RPMI7951 (cell line): ENCODE results near the gene PRKCA. TPM values are rescaled to one million over a fixed set of nuclear protein-coding genes. Genes with fewer than 3 reads are reported as not detected.
A peak's percentile ranks its signal among the peaks of the same experiment; 100 is the strongest.
"Not testable (repeated sequence)": the region's sequence is repeated elsewhere in the genome, so short reads cannot be mapped to it uniquely, and the experiment has no call there.

ENCODE experiments used
- DNase-seq: peaks from one replicate; pipeline ENCODE4 v3.0.0-alpha.2; 2012; ENCODE audit warnings: low read depth
- total RNA-seq: library from RNA; depleted of rRNA; stranded (reverse); fragments of >200 nt; shearing (Covaris generic); gene quantifications from 2 replicates; pipeline ENCODE4 v1.2.3, GENCODE V29; 2014

Gene PRKCA
- total RNA-seq, 1 experiment from 2014 or later, result 11.9 TPM

DNA sequence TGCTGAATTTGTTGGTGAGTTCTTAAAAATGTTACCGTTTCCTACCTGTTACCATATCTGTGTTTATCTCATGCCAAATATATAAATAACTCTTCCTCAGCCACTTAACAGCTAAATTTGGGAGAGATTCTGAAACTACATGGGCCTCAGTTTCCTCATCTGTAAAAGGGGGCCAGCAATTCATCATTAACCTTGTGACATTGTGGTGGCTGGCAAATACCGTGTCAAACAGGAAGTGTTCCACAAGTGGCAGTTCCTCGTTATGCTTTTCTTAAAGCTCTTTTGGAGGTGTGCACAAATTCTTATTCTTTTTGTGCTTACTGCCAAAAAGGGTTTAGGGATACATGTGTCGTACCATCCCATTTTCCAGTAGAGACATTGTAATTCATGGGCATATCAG is 312.1 kb downstream of the PRKCA start:
- no peak for DNase-seq

DNA sequence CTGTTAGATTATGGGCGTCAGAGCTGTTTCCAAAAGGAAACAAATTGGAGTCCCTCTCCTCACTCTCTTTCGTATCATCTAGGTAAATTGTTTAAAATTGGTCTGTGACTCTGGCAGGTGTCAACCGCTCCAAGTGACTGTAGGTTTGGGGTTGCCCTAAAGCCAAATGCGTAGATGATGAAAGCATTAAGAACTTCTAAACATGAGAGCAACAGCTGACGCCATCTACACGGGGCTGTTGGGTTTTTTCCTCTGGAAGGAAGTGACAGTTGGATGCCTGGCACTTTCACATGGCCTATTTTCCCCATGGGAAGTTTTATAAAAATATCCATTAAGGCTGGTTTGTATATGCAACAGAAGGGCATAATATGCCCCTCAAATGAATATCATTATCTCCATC is 316.8 kb downstream of the PRKCA start:
- no peak for DNase-seq

DNA sequence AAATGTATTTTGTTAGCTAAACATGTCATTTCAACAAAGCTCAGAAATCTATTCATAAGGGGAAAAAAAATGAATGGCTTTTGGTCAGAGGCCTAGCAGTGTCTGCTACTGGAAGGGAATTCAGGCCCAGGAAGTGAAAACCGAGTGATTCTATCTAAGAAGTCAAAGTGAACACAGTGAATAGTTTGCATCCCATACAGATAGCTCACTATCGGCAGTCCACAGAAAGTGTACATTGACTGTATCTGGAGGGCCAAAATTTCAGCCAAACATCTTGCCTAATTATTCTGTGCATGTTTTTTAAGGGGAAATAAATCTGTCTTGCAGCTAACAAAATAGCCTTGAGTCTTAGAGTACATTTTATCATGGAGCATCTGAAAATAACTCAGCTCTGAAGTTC is 318.1 kb downstream of the PRKCA start:
- no peak for DNase-seq

DNA sequence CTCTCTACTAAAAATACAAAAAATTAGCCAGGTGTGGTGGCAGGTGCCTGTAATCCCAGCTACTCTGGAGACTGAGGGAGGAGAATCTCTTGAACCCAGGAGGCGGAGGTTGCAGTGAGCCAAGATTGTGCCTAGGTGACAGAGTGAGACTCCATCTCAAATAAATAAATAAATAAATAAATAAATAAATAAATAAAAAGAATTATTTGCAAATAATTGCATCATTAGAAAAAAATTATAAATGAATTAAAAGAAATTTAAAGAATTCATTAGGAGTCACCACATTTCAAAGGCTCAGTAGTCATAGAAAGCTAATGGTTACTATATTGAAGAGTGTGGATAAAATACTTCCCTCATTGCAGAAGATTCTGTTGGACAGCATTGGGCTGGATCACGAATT is 322.2 kb downstream of the PRKCA start:
- not testable (repeated sequence) for DNase-seq

DNA sequence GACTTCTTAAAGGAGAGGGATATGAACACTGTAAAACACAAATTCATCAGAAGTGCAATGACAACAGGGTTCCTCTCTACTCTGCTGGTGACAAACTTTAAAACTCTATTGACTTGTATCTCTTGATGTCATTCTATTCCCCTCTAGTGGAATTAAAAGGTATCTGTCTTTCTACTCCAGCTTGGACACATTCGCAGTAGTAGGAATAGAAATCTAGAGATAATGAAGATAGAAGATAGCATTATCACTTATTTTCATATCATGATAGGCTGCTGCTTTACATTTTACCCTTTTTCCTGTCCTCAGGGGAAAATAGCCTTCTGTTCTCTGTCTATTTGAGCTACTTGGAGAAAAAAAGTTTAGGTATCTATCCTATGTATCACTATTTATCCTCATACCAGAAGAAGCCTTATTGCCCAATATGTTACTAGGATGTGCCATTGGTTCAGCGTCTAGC is 322.9 kb downstream of the PRKCA start:
- DNase-seq, result peak; percentile 47

DNA sequence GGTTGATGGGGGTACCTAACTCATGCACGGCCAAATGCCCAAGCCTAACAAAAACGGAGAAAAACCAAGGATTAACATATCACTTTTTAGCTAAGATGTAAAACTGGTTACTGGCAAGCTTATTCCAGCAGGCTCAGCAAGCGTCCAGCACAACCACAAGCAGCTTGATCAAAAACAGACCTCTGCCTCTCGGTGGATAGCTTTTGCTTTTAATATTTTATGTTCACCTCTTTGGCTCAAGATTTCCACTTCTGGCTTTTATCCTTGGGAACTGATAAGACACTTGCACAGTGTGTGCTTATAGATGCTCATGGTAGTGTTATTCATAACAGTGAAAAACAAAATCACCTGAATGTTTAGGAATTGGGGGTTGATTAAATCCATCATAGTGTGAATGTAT is 325.6 kb downstream of the PRKCA start:
- no peak for DNase-seq

DNA sequence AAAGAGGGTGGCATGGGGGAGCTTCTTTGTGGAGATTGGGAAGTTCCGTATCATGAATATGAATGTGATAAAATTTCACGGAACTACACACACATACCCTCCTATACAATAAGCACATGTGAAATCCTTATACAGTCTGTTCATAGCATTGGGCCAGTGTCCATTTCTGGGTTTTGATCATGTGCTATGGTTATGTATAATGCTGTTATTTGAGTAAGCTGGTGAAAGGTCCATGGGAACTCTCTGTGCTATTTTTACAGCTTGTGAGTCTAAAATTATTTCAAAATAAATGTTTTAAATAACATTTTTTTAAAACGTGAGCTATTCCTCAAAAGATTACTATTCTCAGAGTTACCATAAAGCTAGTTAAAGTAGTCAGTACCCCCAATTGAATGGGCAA is 327.3 kb downstream of the PRKCA start:
- no peak for DNase-seq

DNA sequence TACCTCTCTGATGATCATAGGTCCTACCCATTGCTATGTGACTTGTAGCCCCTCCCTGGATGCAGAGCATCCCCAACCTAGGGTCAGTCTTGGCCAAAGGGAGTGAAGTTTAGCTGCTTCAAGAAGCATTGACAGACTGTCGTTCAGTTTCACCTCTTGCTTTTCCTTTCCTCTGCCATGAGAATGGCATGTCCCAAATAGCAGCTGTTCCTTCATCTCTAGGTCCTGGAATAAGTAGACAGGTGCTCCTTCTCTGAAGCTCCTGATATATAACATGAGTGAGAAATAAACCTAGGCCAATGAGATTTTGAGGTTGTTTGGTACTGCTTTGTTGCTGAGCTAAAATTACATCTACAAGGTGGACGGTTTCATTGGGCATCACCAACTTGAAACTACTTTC is 328.0 kb downstream of the PRKCA start:
- DNase-seq, result no peak

DNA sequence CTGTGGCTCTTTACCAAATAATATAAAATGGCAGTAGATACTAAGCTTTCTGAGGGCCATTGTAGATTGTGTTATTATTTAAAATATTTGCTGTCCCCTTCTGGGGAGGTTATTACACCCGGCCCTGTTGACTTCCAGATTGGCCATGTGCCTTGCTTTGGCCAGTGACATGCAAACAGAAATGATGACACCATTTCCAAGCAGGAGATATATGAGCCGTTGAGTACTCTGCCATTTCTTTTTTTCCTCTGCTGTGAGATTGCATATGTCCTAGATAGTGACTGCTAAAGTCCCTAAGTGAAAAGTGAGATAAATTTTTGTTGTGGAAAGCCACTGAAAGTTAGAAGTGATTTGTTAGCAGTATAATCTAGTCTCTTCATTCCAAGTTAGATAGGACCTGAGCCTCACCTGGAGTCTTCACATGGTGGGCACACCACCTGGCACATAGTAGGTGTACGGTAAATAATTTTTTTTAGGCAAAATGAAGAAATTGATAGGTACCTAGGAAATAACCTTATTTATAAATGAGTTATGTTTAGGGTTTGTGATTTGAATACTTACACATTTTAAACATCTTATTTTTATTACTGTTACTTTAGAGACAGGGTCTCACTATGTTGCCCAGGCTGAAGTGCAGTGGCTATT is 328.5 kb downstream of the PRKCA start:
- no peak for DNase-seq

DNA sequence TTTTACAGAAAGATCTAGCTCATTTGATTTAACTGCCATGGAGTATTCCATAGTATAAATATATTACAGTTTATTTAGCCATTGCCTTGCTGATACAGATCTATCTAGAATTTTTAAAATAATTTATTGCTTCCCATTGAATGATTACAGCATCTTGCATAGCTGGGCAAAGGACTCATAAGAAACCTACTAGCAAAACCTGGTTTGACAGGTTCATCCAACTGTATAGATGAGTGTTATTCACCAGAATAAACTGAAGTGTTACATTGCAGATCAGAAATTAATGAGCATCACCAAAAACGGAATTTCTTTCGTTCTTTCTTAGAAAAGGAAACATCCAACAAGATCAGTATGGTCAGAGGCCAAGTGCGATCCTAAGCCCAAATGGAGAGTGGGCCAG is 330.3 kb downstream of the PRKCA start:
- DNase-seq, result no peak

DNA sequence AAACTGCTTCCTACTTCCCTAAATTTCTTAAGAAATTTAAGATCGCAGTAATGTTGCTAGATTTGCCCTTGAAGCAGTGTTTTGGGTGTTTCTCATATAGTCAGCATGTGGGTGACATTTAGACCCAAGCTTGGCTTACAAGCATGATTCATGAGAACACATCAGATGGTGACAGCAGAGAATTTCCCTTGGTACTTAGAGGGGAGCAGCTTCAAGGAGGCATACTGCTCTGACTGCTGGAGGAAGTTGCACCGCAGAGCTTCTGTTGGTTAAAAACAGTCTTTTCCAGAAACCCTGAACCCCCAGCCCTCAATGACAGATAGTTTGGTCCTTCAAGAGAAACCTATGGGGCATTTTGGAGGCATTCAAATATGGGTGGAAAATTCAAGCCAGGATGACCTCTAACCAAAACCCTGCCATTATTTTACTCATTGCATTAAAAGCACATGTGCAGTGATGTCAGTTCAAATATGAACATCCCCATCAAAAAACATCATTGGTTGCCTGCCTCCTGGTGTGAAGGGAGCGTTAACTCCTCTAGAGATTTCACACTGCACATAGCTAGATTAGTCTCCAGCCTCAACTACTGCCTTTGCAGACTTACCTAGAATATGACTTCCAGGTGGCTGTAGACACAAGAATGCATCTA is 331.0 kb downstream of the PRKCA start:
- peak; percentile 18 for DNase-seq

DNA sequence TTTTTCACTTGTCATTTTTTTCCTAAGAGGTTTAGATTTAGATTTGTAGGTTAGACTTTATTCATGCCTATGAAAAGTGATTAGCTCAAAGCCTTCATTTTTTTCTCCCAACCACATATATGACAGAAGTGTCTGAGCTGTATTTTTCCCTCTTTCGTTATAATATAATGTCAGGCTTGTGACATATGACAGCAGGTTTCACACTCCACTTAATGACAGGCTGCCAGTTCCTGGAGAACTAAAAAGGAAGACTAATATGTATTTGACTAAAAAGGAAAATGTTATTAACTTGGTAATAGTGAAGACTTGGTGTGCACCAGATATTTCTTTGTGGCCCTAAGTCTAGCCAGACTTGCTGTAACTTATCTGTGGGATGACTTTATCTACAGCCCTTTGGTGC is 331.8 kb downstream of the PRKCA start:
- DNase-seq, result no peak

DNA sequence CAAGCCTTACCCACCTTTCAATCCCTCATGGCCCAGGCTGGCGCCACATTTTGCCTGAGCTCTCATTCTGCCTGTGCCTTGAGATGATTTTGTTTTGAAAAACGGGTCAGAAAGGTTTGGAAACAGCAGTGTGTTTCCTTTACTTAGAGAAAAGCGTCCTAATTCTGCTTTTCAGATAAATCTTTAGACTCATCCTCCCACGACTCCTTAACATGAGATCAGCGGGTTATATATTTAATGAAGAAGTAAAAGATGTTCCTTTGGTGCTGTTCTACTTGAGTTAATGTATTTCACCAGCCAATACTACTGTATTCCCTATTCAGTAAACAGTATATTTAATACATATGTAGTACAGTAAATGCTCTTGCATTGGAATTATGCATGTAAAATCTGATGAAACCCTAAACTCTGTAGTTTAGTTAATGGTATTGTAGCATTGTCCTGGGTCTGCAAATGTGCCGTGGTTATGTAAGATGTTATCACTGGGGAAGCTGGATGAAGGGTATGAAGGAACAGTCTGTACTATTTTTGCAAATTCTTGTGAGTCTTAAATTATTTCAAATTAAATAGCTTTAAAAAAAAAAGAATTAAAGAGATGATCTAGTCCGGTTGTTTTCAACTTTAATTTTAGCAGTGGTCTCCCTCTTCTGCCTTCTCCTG is 333.1 kb downstream of the PRKCA start:
- no peak for DNase-seq

DNA sequence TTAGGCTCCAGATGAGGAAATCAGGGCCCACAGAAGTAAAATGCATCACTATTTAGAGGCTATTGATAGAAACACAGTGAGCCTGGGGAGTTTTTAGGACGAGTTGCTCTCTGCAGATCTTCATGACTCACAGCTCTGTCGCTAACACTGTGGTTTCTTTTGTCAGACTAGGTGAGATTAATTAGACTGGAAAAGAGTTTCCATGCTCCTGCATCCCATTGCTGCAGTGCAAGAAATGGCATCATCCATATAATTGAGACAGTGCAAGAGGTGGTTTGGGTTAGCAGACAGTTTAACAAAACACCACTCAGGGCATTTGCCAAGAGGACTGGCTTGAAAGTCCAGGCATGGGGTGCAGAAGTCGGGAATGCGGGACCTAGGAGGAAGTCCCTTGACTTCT is 333.7 kb downstream of the PRKCA start:
- DNase-seq, result peak; percentile 78

DNA sequence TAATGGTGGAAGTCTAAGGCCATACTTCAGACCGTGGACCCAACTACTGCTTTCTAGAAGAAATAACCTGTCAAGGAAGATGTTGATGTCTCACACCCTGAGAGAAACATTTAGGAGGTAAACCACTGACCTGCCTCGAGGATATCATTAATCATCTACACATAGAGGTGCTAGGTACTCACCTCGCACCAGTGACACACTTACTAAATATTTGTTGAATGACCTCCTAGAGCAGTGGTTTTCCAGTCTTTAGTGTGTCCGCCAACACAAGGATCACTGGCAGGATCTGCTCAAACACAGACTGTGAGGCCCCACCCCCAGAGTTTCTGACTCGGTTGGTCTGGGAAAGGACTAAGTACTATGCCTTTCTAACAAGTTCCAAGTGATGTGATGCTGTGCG is 335.1 kb downstream of the PRKCA start:
- no peak for DNase-seq

DNA sequence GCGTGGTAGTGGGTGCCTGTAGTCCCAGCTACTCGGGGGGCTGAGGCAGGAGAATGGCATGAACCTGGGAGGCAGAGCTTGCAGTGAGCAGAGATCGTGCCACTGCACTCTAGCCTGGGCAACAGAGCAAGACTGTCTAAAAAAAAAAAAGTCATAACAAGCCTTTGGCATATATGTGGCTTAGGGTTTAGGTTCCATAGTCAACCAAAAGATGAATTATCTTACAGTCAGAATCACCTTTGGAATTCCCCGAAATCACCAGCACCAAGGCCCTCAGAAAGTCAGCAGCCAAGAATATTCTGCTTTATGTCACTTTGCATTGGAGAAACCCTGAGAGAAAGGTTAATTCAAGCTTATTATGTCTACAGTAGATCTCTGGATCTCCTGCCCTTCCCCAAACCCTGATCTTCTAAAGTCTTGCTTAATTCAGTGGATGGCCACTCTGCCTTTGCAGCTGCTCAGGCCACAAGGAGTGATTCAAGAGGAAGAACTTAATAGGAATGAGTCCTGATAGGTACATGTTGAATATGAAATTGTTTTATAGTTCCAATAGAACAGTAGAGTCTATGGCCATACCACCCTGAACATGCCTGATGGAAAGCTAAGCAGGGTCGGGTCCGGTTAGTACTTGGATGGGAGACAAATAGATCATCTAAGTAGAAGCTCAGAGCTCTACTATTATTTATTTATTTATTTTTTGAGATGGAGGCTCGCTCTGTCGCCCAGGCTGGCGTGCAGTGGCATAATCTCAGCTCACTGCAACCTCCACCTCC is 336.5 kb downstream of the PRKCA start:
- DNase-seq, result no peak

DNA sequence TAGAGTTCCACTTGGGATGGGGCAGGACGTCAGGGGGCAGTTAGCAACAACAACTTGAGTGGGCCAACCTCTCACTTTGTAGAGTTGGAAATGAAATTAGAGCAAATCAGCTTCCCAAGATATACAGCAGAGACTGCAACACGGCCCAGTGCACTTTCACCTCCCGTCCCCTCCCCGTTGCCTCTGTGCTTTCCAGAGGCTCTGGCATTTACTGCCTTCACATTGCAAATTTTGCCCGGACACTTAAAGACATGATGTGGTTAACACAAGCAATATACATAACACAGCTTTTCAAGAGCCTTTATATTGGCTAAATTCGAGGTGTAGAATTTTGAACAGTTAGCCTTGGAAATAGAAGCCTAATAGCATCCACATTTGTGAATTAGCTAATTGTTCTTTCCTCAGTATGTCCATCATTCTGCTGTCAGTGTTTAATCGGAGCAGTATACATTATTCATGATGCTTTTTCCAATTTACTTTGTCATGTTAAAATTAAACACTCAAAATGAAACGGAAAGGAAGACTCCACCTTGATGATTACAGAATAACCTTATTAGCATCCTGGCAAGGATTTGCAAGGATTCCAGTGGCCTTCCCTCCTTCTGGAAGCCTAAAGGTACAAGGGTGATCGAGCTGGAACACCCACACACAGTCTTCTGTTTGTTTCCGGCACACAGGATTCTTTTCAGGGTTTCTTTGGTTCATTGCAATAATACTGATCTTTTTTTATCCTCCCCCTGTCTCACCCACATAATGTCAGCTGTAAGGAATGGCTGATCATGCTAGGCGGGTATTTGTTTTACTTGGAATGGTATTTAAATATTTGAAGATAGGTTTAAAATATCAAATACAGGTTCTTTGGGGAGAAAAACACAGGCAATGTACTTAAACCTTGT is 341.6 kb downstream of the PRKCA start:
- DNase-seq, result no peak

DNA sequence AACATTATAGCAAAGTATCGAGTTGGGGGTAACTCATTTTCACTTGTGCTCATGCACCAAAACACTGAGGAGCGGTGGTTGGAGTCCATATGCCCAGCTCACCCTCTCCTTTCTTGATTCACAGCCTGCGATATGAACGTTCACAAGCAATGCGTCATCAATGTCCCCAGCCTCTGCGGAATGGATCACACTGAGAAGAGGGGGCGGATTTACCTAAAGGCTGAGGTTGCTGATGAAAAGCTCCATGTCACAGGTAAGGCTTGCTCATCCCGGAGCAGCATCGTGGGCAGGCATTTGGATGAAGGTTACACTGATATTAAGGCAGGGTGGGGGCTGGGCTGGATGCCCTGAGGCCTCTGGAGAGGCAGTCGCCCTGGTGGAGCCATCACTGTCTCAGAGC is 342.8 kb downstream of the PRKCA start:
- DNase-seq, result no peak

DNA sequence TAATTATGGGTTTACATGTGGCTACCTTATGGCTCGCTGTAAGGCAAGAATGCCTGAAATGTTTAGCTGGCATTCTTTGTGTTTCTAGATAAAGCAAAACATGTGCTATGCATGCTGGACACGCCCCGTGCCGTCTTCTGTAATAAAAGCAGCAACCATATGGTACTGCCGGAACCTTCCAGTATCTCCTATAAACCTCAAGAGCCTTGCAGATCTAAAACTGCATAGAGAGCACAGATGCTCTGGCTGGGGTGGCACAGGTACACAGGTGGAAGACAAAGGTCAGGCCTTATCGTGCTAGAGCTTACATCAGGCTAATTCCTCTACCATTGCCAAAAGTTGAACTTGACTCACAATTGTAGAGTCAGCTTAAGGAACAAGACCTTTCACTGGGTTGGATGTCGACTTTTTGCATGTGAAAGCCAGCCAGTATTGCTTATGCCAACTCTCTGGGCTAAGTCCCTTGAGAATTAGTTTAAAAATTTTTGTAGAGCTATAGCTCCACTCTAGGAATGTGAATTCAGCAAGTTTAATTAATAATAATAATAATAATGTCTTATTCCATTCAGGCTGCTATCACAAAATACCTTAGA is 345.1 kb downstream of the PRKCA start:
- no peak for DNase-seq

DNA sequence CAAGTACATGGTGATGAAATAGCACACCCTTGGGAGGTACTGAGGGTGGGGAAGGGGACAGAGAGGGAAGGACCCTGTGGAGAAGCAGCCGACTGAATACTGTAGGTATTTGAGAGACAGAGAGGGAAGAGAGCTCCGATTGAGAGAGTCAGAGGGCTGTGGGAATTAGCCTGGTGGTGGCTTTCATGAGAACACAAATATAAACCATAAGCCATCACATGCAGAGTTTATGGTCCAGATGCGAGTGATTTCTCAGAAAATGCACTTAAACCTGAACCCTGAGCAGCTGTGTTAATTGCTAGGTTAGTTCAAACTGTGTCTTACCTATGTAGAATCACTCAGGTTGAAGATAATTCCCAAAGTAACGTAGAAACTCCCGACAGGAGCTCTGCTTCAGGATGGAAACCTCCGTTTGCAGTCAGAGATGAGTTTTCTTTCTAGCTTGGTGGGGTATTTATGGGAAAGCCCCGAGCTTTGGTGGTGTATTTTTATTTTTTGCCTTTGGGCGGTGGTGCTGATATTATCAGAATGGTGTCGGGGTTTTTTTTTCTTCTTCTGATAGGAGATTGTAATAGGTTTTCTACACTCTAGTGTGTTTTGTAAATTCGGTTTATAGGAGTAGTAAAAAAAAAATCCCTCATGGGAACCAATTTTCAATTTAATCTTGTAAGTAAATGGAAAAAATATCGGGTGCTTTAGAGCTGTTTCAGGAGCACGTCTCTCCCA is 347.6 kb downstream of the PRKCA start:
- no peak for DNase-seq

DNA sequence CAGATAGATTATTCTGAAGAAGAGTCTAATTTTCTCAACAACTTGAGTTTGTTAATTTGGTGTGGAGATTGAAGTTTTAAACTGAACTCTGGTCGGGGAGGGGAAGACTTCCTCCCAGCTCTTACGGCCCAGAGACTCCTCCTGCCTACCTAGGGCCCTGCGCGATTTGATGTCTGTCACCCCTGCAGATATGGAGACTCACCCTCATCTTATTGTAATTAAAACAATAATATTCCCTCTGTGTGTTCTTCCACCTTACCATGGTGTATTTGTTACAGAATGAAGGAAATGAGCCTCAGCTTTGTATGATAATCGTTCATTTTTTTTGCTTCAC is 348.1 kb downstream of the PRKCA start:
- DNase-seq, result no peak
